NCI-H748 (cell line): ENCODE results near the gene MATCAP1.

Experiments used
- DNase-seq: peaks from one replicate; lab custom pipeline; 2025; ENCODE audit not compliant: unreplicated experiment; lab: John Stamatoyannopoulos, UW

The MATCAP1 gene

DNA sequence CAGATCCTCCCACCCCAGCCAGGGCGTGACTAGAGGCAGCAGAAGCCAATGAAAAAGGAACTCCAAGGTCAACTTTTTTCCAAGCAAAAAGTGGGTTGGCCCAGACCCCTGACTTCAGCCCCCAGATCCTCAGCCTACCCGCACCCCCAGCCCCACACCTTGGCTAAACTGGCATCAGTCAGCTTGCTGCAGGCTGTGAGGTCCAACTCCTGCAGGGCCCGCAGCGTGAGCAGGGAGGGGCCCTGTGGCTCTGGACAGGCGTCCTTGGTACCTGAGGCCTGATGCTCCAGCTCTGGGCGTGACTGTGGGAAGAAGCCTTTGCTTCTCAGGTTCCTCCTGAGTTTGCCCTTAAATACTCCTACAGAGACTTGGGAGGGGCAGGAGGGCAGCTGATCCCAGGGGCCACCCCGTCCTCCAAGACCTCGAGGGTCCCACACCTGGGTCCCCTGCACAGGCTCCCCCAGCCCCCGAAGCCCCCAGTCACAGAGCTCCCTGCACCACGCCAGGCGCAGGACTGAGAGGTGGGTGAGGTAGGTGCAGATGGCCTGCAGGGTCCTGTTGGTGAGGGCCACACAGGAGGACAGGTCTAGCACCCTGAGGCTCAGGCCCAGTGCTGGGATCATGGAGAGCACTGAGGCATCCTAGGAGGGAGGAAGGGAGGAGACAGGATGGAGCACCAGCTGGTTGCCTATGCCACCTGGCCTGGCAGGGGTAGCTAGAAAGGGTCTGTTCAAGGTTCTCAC, 24.6 kb upstream of the MATCAP1 start:
- DNase-seq = no peak

DNA sequence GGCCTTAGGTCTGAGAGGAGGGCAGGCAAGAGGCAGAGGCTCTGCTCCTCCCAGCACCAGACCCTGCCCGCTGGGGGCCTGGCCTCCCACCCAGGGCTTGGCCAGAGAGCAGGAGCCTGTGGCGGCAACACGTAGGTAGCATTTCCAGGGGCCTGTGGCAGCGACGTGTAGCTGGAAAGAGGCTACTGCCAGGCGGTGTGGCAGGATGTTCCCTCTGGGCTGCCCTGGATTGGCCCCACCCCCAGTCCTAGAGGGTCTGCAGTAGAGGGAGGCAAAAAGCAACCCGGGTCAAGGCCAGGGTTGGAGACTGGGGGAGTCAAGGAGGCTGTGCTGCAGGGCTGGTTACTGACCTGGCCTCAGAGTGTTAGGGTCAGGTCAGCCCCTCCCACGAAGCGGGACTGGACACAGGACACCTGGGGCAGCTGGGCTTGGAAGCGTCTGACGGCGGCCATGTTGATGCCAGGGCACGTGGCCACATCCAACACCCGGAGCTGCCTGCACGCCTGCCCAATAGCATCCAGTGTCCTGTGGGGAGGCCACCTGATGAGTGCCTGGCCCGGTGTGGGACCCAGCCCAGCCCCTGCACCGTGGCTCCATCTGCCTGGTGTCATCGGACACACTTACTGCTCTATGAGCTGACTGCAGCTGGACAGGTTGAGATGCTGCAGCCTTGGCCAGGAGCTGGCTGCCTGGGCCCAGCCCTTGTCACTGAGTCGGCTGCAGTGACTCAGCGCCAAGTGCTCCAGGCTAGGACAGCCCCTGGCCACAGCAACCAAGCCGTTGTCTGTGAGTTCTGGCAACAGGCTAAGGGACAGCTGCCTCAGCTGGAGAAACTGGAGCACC, 23.7 kb upstream of the MATCAP1 start:
- DNase-seq = no peak

DNA sequence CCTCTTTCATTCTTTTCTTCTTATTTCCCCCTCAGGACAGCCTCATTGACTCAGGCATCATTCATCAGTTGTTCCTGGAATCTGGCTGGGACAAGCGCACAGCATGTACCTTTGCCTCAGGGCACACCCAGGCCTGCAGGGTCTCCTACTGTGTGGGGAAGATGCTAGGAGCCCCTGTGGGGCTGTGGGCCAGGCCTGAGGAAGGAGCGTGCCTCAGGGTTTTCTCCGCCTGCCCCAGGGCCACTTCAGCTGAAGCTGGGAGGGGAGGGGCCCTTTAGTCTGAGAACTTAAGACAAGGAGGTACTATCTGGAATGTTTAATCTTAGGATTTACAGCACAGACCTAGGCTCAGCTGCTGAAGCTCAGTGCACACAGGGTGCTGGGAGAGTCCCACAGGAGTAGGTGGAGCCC, 23.1 kb upstream of the MATCAP1 start:
- DNase-seq = no peak

DNA sequence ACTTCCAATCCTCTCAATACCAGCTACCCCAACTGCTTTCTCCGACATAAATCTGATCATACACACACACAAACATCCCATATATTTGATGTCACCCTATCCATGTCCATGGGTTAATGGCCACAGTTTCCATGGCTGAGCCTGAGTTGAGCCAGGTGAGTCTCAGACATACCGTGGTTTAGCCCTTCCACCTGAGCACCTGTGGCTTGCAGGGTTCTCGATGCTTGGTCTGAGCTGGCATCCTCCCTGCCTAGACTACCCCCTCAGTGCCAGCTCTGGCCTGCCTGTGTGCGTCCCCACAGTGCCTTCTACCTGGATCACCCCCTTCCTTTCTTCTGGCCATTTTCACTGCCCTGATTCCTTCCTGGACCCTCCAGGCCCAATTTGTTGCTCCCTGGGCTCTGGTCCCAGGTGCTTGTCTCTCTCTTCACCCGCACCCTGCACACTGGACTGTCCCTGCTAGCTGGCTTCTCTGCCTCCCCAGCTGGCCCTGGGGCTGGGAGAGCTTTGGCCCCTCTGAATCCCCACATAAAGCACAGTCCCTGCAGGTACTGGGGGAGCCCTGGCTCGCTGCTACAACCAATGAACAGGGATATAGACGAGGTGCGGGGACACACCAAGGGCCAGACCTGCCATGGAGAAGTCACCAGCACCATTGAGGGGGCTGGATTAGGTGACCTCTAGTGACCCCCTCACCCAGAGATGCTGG, 22.5 kb upstream of the MATCAP1 start:
- DNase-seq = no peak

DNA sequence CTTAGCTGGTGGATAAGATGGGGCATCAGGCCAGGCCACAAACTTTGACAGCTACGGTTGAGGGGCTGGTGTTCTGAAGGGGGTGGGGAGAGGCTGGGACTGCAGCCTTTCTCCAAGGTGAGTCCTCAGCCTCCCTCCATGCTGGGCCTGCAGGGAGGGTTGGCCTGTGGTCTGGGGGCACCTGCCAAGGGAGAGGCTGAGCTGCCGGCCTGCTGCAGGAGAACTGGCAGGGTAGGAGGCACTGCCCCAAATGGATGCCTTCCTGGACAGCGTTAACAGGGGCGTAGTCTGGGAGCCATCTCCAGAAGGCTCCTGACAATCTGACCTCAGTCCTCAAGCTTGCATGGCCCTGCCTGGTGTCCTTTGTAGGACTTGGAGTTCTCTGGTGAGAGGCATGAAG, 20.3 kb upstream of the MATCAP1 start:
- no peak for DNase-seq

DNA sequence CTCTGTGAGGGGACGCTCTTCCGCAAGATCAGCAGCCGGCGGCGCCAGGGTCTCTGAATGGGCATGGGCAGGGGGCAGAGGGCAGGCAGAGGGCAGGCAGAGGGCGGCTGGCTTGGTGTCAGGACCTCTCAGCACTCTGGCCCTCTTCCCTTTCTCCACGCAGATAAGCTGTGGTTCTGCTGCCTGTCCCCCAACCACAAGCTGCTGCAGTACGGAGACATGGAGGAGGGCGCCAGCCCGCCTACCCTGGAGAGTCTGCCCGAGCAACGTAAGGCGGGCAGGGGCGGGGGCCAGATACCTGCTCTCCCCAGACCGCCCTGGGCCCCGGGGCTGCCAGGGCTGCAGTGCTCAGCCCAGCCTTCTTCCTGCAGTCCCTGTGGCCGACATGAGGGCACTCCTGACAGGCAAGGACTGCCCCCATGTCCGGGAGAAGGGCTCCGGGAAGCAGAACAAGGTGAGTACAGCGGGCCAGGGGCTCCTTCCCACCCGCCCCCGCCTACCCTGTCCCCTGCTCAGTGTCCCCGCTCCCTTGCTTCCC, 19.3 kb upstream of the MATCAP1 start:
- no peak for DNase-seq

DNA sequence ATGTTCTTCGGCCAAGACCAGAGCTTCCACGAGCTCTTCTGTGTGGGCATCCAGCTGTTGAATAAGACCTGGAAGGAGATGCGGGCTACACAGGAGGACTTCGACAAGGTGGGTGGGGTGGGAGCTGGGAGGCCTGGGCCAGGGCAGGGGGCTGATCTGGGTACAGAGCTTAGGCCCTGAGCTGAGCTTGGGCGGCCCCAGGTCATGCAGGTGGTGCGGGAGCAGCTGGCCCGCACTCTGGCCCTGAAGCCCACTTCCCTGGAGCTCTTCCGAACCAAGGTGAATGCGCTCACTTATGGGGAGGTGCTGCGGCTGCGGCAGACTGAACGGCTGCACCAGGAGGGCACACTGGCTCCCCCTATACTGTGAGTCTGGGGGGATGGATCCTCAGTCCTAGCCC, 18.7 kb upstream of the MATCAP1 start:
- DNase-seq = no peak

DNA sequence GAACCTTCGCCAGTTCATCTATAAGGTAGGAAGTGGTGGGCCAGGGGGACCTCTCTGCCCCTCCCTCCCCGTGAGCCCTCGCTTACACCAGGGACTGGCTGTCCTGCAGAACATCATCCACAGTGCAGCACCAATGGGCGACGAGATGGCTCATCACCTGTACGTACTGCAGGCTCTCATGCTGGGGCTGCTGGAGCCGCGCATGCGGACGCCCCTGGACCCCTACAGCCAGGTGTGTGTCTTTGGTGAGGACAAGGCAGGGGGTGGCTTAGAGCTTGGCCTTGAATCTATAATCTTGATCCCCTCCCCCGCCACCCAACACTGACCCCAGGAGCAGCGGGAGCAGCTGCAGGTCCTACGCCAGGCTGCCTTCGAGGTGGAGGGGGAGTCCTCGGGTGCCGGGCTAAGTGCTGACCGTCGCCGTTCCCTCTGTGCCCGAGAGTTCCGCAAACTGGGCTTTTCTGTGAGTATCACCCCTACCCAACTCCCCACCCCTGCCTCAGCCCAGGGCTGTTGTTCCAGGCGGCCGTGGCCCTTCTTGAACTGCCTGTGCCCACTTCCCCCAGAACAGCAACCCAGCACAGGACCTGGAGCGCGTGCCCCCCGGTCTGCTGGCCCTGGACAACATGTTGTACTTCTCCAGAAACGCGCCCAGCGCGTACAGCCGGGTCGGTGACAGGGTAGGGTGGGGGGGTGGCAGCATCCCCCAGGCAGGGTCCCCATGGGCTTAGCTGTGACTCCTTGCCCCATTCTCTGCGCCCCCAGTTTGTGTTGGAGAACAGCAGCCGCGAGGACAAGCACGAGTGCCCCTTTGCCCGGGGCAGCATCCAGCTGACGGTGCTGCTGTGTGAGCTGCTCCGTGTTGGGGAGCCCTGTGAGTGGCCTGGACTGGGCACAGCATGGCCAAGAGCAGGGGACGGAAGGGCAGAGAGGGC, 17.9 kb upstream of the MATCAP1 start:
- DNase-seq = no peak

DNA sequence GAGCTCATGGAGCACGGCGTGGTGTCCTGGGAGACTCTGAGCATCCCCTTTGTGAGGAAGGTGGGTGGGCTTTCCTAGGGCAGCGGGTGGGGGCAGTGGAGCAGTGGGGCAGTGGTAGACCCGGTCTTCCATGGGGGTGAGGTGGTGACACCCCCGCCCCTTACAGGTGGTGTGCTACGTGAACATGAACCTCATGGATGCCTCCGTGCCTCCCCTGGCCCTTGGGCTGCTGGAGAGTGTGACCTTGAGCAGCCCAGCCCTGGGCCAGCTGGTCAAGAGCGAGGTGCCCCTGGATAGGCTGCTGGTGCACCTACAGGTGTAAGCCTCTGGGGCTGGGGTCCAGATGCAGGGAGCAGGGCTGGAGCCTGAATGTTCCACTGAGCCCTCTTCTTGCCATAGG, 16.7 kb upstream of the MATCAP1 start:
- DNase-seq = no peak

DNA sequence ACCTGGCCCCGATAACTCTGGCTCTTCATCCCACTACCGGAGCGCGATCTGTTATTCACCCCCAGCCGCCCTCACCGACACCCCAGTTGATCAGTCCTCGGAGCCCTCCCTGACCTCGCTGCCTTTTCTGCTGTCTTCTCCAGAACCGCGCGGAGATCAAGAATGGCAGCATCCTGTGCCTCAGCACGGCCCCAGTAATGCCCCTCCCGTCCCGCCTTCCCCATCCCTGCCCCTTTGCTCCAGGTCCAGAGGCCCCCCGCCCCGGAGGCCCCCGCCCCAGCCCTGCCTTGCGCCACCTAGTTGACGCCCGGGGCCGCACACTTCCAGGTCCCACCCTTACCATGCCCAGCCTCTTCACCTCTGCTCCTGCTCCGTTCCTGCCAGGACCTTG, 16.0 kb upstream of the MATCAP1 start:
- peak; percentile 24 for DNase-seq

DNA sequence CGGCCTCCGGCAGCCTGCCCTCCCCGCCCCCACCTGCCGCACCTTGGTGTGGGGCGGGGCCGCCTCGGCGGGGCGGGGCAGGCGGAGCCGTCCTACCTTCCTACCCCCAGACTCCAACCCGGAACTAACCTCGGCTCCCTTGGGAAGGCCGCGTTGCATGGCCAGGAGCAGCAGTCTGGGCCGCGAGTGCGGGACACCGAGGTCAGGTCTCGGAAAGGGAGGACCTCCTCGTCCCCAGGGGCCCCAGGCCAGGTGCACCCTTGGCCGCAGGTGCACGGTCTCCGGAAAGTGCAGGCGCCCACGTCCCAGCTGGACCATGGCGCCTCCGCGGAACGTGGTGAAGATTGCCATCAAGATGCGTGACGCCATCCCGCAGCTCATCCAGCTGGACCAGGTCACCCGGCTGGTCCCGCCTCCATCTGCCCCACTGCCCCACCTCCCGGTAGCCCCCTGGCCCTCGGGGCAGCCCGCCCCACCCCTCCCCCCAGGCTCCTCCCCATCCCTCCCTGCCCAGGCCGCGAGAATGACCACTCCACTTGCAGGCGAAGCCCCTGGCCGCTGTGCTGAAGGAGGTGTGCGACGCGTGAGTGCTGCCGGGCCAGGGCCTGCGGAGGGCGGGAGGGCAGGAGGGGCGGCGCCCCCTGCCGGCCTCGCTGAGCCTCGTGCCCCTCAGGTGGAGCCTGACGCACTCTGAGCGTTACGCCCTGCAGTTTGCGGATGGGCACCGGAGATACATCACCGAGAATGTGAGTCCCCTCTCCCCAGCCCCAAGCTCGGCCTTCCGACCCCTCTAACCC, 15.4 kb upstream of the MATCAP1 start, which contains the start of gene ELMO3:
Gene ELMO3 (plus strand): TSS at position 121 of the 797 bp plus-strand sequence. CDS start 196 bp downstream, at position 317.
- peak; percentile 73 for DNase-seq

DNA sequence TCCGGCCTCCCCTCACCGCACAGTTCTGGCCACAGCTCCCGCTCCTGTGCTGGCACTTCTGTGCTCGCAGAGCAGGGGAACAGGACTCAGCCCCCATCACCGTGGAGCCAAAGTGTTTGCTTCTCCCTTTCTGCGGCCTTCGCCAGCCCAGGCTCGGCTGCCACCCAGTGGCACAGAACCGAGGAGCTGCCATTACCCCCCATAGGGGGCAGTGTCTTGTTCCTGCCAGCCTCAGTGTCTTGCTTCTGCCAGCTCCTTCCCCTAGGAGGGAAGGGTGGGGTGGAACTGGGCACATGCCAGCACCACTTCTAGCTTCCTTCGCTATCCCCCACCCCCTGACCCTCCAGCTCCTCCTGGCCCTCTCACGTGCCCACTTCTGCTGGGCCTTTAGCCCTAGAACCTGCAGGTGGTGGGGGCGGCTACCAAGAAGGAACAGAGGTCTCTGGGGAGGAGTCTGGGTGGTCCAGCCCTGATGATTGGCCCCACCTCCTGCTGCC, 14.5 kb upstream of the MATCAP1 start:
- peak; percentile 21 for DNase-seq

DNA sequence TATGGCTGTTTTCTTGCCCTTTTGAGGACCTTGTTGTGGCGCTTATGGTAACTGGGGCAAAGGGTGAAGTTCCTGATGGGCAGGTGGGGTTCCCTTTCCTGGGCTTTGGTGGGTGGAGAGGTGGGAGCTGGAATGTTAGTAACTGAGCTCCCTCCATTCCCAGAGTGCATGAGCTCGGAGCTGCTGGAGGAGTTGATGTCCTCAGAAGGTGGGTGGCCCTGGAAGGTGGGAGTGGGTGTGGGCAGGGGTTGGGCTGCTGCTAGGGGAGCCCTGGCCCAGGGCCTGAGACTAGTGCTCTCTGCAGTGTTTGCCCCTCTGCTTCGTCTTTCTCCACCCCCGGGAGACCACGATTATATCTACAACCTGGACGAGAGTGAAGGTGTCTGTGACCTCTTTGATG, 13.9 kb upstream of the MATCAP1 start:
- DNase-seq = no peak

DNA sequence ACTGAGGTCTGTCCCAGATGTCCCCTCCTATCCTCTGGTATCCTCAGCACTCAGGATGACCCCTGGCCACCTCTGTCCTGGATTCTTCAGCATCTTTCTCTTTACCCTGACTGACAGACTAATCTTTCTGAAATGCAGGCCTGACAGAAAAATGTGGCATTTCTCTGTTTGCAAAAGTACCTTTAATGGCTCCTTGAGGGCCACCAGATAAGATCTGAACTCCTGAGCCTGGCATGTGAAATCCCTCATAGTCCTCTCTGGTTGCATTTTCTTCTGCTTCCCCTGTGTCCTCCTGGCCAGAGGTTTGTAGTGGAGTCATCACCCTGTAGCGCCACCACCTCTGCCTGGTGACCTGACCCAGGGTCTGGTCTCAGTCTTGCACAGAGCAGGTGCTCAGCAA, 13.1 kb upstream of the MATCAP1 start:
- DNase-seq = no peak

DNA sequence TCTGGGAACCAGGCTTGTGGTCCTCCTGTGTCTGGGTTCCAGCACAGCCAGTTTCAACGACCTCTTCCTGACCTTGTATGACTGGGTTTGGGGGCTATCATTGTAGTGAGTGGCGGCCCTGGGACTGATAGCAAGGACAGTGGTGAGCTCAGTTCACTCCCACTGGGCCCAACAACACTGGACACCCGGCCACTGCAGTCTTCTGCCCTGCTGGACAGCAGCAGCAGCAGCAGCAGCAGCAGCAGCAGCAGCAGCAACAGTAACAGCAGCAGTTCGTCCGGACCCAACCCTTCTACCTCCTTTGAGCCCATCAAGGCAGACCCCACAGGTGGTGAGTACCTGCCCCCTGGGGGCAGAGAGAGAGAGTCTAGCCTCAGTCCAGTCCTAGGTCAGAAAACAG, 11.9 kb upstream of the MATCAP1 start:
- no peak for DNase-seq

DNA sequence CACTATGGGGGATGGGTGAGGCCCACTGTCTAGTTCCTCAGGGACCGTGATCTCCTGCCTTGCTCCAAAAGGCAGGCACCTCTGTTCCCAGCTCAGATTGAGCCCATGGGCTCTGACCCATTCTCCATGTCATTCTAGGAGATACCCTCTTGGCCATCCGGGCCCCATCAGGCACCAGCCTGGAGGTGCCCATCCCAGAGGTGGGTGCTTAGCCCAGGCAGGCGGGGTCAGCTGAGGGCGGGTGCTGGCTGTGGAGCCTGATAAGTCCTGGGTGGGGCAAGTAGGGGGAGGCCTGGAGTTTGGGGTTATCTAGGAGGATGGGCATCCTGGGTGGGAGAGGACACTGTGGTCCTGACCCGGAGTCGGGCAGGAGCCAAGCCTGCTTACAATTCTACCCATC, 10.5 kb upstream of the MATCAP1 start:
- DNase-seq = no peak

DNA sequence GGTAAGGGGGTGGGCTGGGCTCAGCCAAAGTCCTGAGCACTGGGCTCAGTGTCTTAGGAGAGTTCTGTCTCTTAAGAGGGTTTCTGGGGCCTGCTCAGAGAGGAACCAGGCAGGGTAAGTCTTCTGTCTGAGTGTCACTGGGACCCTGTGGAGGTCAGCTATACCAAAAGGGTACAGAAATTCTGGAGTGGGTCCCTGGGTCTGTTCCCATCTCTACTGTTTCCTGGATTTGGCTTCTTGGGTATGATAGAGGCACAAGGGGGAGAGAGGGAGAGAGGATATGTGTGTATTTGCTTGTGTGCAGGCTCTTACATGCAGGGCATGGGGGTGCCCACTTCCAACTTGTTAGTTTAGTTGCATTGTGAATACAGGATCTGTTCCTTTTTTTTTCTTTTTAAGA, 9.8 kb upstream of the MATCAP1 start:
- DNase-seq = no peak

DNA sequence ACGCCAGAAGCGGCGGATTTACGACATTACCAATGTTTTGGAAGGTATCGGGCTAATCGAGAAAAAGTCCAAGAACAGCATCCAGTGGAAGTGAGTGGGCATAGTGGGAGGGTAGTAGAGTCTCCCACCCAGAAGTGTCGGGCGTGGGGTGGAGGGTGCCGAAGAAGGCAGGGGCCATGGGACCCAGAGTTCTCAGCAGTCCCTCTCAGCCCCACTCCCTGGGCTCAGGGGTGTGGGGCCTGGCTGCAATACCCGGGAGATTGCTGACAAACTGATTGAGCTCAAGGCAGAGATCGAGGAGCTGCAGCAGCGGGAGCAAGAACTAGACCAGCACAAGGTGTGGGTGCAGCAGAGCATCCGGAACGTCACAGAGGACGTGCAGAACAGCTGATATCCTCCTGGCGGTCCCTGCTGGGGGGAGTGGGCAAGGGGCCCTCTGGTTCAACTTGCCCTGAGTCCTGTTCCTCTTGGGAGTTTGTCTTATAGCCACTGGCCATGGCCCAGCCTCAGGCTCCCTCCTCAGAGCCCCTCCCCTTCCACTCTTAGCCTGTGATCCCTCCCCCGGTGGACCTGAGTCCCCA, 9.1 kb upstream of the MATCAP1 start:
- DNase-seq = no peak
